ENCODE measurements around the gene DHRSX.

Gene DHRSX

GRCh38 chrX:2188330-2188792 is 312.4 kb downstream of the DHRSX start:
- no peak for TF ChIP-seq ZNF8 (CRISPR knock-in tag; IDR thresholded peaks at IDR 0.05)
- no peak for TF ChIP-seq ESRRG (CRISPR knock-in tag; IDR thresholded peaks at IDR 0.05)
- TF ChIP-seq PPARA (CRISPR knock-in tag; IDR thresholded peaks at IDR 0.05; ENCODE audit: borderline replicate concordance), result no peak
- TF ChIP-seq ZC3H10 (CRISPR knock-in tag; IDR thresholded peaks at IDR 0.05), result no peak
- no peak for TF ChIP-seq CREB5 (CRISPR knock-in tag; IDR thresholded peaks at IDR 0.05; ENCODE audit: low read depth)
- TF ChIP-seq GLIS3 (CRISPR knock-in tag; IDR thresholded peaks at IDR 0.05), result no peak
- TF ChIP-seq RARB (CRISPR knock-in tag; IDR thresholded peaks at IDR 0.05), result no peak
- TF ChIP-seq CSRNP3 (CRISPR knock-in tag; IDR thresholded peaks at IDR 0.05), result no peak
- TF ChIP-seq ZFP30 (CRISPR knock-in tag; IDR thresholded peaks at IDR 0.05), result no peak
- no peak for TF ChIP-seq ZNF565 (CRISPR knock-in tag; conservative IDR thresholded peaks at IDR 0.05; ENCODE audit: low read depth)
- no peak for TF ChIP-seq ZFP3 (CRISPR knock-in tag; IDR thresholded peaks at IDR 0.05)
- no peak for TF ChIP-seq POU6F1 (CRISPR knock-in tag; IDR thresholded peaks at IDR 0.05; ENCODE audit: borderline replicate concordance, low read depth)
- no peak for TF ChIP-seq ISL1 (CRISPR knock-in tag; IDR thresholded peaks at IDR 0.05)
- no peak for TF ChIP-seq CSDC2 (CRISPR knock-in tag; IDR thresholded peaks at IDR 0.05)
- no peak for TF ChIP-seq TOX (CRISPR knock-in tag; IDR thresholded peaks at IDR 0.05; ENCODE audit: borderline replicate concordance)
- no peak for TF ChIP-seq SNAI2 (CRISPR knock-in tag; IDR thresholded peaks at IDR 0.05)
- no peak for TF ChIP-seq PATZ1 (CRISPR knock-in tag; IDR thresholded peaks at IDR 0.05; ENCODE audit: borderline replicate concordance)
- TF ChIP-seq TCF4 (CRISPR knock-in tag; IDR thresholded peaks at IDR 0.05; ENCODE audit: borderline replicate concordance), result no peak
- TF ChIP-seq, protein P1, sequence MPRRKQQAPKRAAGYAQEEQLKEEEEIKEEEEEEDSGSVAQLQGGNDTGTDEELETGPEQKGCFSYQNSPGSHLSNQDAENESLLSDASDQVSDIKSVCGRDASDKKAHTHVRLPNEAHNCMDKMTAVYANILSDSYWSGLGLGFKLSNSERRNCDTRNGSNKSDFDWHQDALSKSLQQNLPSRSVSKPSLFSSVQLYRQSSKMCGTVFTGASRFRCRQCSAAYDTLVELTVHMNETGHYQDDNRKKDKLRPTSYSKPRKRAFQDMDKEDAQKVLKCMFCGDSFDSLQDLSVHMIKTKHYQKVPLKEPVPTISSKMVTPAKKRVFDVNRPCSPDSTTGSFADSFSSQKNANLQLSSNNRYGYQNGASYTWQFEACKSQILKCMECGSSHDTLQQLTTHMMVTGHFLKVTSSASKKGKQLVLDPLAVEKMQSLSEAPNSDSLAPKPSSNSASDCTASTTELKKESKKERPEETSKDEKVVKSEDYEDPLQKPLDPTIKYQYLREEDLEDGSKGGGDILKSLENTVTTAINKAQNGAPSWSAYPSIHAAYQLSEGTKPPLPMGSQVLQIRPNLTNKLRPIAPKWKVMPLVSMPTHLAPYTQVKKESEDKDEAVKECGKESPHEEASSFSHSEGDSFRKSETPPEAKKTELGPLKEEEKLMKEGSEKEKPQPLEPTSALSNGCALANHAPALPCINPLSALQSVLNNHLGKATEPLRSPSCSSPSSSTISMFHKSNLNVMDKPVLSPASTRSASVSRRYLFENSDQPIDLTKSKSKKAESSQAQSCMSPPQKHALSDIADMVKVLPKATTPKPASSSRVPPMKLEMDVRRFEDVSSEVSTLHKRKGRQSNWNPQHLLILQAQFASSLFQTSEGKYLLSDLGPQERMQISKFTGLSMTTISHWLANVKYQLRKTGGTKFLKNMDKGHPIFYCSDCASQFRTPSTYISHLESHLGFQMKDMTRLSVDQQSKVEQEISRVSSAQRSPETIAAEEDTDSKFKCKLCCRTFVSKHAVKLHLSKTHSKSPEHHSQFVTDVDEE (CRISPR knock-in tag; IDR thresholded peaks at IDR 0.05), result no peak
- no peak for ATAC-seq

- ATAC-seq, result no peak
- TF ChIP-seq ZFP30 (CRISPR knock-in tag; IDR thresholded peaks at IDR 0.05) (no peak), ZNF565 (CRISPR knock-in tag; conservative IDR thresholded peaks at IDR 0.05; ENCODE audit: low read depth) (no peak), CSRNP3 (CRISPR knock-in tag; IDR thresholded peaks at IDR 0.05) (no peak), PATZ1 (CRISPR knock-in tag; IDR thresholded peaks at IDR 0.05; ENCODE audit: borderline replicate concordance) (no peak), TOX (CRISPR knock-in tag; IDR thresholded peaks at IDR 0.05; ENCODE audit: borderline replicate concordance) (no peak), ZNF70 (CRISPR knock-in tag; IDR thresholded peaks at IDR 0.05) (no peak), ZC3H10 (CRISPR knock-in tag; IDR thresholded peaks at IDR 0.05) (no peak), ZNF8 (CRISPR knock-in tag; IDR thresholded peaks at IDR 0.05) (no peak), TCF4 (CRISPR knock-in tag; IDR thresholded peaks at IDR 0.05; ENCODE audit: borderline replicate concordance) (no peak)
- TF ChIP-seq, protein P1 (CRISPR knock-in tag; IDR thresholded peaks at IDR 0.05), result no peak
These were observed 313.2 kb downstream of the DHRSX start for GRCh38 chrX:2187352-2188115.

Data from SK-N-SH treated with all-trans-retinoic acid at 6 μM for 48 hours (cell line).